ENCODE measurements around the gene SLC7A8. TPM values are rescaled to one million over a fixed set of nuclear protein-coding genes. Genes with fewer than 3 reads are reported as not detected.

The SLC7A8 gene
- total RNA-seq, 1 experiment from 2014 or later = 77.9 TPM

DNA sequence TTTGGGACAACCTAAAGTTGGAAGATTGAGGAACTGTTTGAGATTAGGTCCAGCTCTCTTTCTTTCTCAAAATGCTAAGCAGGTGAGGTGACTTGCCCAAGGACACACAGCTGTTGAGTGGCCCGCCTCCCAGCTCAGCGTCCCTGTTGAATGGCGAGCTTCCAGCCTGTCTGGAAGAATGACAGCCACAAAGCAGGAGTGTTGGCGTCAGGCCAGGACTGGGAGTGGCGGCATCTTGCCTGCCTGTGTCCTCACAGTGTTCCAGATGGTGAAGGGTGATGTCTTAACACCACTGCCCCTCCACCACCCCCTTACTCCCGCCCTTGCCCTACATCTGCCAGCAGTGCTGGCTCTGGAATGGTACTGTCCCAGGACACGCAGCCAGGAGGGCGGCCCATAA is 60.0 kb downstream of the SLC7A8 start:
- Histone ChIP-seq H3K27me3 (ENCODE audit: insufficient read depth, low read length) (no peaks in the 10 kb centered on the region), H3T11ph (ENCODE audit: low read length) (no peak overlapping the region), H3K18ac (ENCODE audit: insufficient read length, low read depth, low read length) (no peak overlapping the region), H2AFZ (ENCODE audit: low read length) (no peak overlapping the region), H3K56ac (ENCODE audit: insufficient read length, low read depth, low read length) (no peak overlapping the region), H4K8ac (replicated peaks; ENCODE audit: insufficient read length, low read depth, low read length) (no peak overlapping the region), H3K4me2 (ENCODE audit: insufficient read depth, insufficient read length, low read length) (no peak overlapping the region), H3K4me1 (ENCODE audit: insufficient read depth, low read length) (peaks cover 11% of the 10 kb centered on the region), H3K4ac (ENCODE audit: low read depth, low read length) (no peak overlapping the region), H2AK5ac (ENCODE audit: insufficient read length, low read length) (no peak overlapping the region), H2BK12ac (ENCODE audit: insufficient read length, low read depth, low read length) (no peak overlapping the region), H3K14ac (ENCODE audit: insufficient read depth, low read length) (no peak overlapping the region), H2BK120ac (ENCODE audit: low read depth, low read length, poor library complexity, severe bottlenecking) (no peak overlapping the region), H3K27ac (ENCODE audit: insufficient read length, low read depth, low read length) (no peak overlapping the region), H2BK5ac (ENCODE audit: insufficient read length, low read length) (no peak overlapping the region), H3K79me1 (ENCODE audit: insufficient read depth, low read depth, low read length, poor library complexity, severe bottlenecking) (no peaks in the 10 kb centered on the region), H3K23me2 (ENCODE audit: insufficient read length, low read depth, low read length, poor library complexity, severe bottlenecking) (no peaks in the 10 kb centered on the region), H3K23ac (ENCODE audit: insufficient read length, low read depth, low read length) (no peak overlapping the region), H2BK20ac (ENCODE audit: low read depth, low read length, poor library complexity, severe bottlenecking) (no peak overlapping the region), H3K79me2 (ENCODE audit: insufficient read depth, low read length) (no peaks in the 10 kb centered on the region), H4K20me1 (ENCODE audit: control insufficient read depth, insufficient read depth, insufficient read length) (no peaks in the 10 kb centered on the region), H2BK15ac (ENCODE audit: low read depth, low read length) (no peak overlapping the region), H3K9me3 (ENCODE audit: control insufficient read depth, low read depth, low read length) (no peaks in the 10 kb centered on the region), H3K9ac (ENCODE audit: extremely low read depth, insufficient read length, low read length) (no peak overlapping the region), H4K91ac (ENCODE audit: insufficient read length, low read depth, low read length) (no peak overlapping the region), H4K5ac (ENCODE audit: insufficient read length, low read depth, low read length) (no peak overlapping the region)
- Mint-ChIP-seq H3K4me3 (no peak overlapping the region), H3K27ac (no peak overlapping the region), H3K4me1 (peaks cover 55 to 59% of the 10 kb centered on the region in 2 experiments), H3K36me3 (ENCODE audit: insufficient read depth in 1 of 3, low read depth in 3 of 3) (peaks cover 9 to 17% (median 16%) of the 10 kb centered on the region in 3 experiments; a peak in 6 of 7 replicates), H3K9me3 (no peaks in the 10 kb centered on the region), H3K27me3 (ENCODE audit: low read depth) (peaks cover 2% of the 10 kb centered on the region; the same call in 1 of the 2 replicates)
- DNase-seq = no peak
- WGBS (ENCODE audit: extremely low coverage, insufficient read length, low lambda C conversion rate) = no CpG with 5 or more reads among the region's 8 CpGs
- TF ChIP-seq, protein P1, sequence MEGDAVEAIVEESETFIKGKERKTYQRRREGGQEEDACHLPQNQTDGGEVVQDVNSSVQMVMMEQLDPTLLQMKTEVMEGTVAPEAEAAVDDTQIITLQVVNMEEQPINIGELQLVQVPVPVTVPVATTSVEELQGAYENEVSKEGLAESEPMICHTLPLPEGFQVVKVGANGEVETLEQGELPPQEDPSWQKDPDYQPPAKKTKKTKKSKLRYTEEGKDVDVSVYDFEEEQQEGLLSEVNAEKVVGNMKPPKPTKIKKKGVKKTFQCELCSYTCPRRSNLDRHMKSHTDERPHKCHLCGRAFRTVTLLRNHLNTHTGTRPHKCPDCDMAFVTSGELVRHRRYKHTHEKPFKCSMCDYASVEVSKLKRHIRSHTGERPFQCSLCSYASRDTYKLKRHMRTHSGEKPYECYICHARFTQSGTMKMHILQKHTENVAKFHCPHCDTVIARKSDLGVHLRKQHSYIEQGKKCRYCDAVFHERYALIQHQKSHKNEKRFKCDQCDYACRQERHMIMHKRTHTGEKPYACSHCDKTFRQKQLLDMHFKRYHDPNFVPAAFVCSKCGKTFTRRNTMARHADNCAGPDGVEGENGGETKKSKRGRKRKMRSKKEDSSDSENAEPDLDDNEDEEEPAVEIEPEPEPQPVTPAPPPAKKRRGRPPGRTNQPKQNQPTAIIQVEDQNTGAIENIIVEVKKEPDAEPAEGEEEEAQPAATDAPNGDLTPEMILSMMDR (conservative IDR thresholded peaks at IDR 0.05) = no peak

Data from H9 (cell line).